Activated T-helper 1 cell treated with anti-CD3 and anti-CD28 coated beads, Interleukin-12 subunit alpha, Interleukin-12 subunit beta, Interleukin-2, Interleukin-4 antibody, amounts not matched to agents 30 ng/mL and 10 ng/mL and 1 ng/mL, durations not matched to agents 14 hours and 24 hours and 36 hours (primary cell): ENCODE measurements around the gene TCF23. TPM values are rescaled to one million over a fixed set of nuclear protein-coding genes. Genes with fewer than 3 reads are reported as not detected.
"Not testable (repeated sequence)": the region's sequence is repeated elsewhere in the genome, so short reads cannot be mapped to it uniquely, and the experiment has no call there.

Experiments used
- DNase-seq: peaks from one replicate; pipeline ENCODE4 v3.0.0; 2021; ENCODE audit warnings: low spot score
- H3K27ac Mint-ChIP-seq: one replicate; pipeline ENCODE4 v1.8.0; 2021; ENCODE audit warnings: mild to moderate bottlenecking, mixed read lengths
- H3K27me3 Mint-ChIP-seq: one replicate; pipeline ENCODE4 v1.8.0; 2022; ENCODE audit warnings: mild to moderate bottlenecking, moderate library complexity, mixed read lengths; ENCODE audit not compliant: insufficient read depth
- H3K36me3 Mint-ChIP-seq: one replicate; pipeline ENCODE4 v1.8.0; 2021; ENCODE audit warnings: low read depth, mixed read lengths
- H3K4me1 Mint-ChIP-seq: one replicate; pipeline ENCODE4 v1.8.0; 2021; ENCODE audit warnings: low read depth, mixed read lengths
- H3K4me3 Mint-ChIP-seq: one replicate; pipeline ENCODE4 v1.8.0; 2021; ENCODE audit warnings: mild to moderate bottlenecking, moderate library complexity, mixed read lengths
- H3K9me3 Mint-ChIP-seq: one replicate; pipeline ENCODE4 v1.8.0; 2021; ENCODE audit warnings: mixed read lengths
- intact Hi-C: fragments of 100-400 bp; cut with micrococcal nuclease; formaldehyde crosslinking; loops from one replicate; pipeline ENCODE4 v1.15.1; 2024
- total RNA-seq: library from RNA; stranded (reverse); gene quantifications from 2 replicates; pipeline ENCODE4 v1.2.3, GENCODE V29; 2022

Gene TCF23
- total RNA-seq, 1 donor from 2014 or later = not detected

- Mint-ChIP-seq H3K4me3 (no peak overlapping the region), H3K4me1 (no peaks in the 10 kb centered on the region), H3K36me3 (no peaks in the 10 kb centered on the region), H3K9me3 (no peaks in the 10 kb centered on the region), H3K27ac (no peak overlapping the region), H3K27me3 (peaks cover 32% of the 10 kb centered on the region)
- no peak for DNase-seq
- intact Hi-C loops = loop anchor here (2.0 kb wide), 1 partner anchor 45 kb away; the partner anchor contains the start of gene CAD
Measured at GRCh38 chr2:27171351-27171848, 22.6 kb downstream of the TCF23 start.

GRCh38 chr2:27174638-27175037, 25.8 kb downstream of the TCF23 start:
- Mint-ChIP-seq H3K27me3 (peaks cover 35% of the 10 kb centered on the region), H3K4me1 (peaks cover 4% of the 10 kb centered on the region), H3K4me3 (no peak overlapping the region), H3K36me3 (no peaks in the 10 kb centered on the region), H3K27ac (no peak overlapping the region), H3K9me3 (no peaks in the 10 kb centered on the region)
- intact Hi-C loops = no loop called here
- DNase-seq = no peak

- intact Hi-C loops = no loop called here
- no peak for DNase-seq
- H3K27ac Mint-ChIP-seq = no peak overlapping the region
- peaks cover 4% of the 10 kb centered on the region for H3K4me1 Mint-ChIP-seq
- H3K9me3 Mint-ChIP-seq = no peaks in the 10 kb centered on the region
- H3K36me3 Mint-ChIP-seq = no peaks in the 10 kb centered on the region
- H3K27me3 Mint-ChIP-seq = peaks cover 31% of the 10 kb centered on the region
- no peak overlapping the region for H3K4me3 Mint-ChIP-seq
Measured at GRCh38 chr2:27175330-27175729, 26.5 kb downstream of the TCF23 start.

- H3K27ac Mint-ChIP-seq, DNase-seq, H3K4me3 Mint-ChIP-seq, H3K36me3 Mint-ChIP-seq, H3K9me3 Mint-ChIP-seq, intact Hi-C loops, H3K4me1 Mint-ChIP-seq: not testable (repeated sequence)
- peaks cover 26% of the 10 kb centered on the region for H3K27me3 Mint-ChIP-seq
Measured at GRCh38 chr2:27175781-27176180, 27.0 kb downstream of the TCF23 start.

- intact Hi-C loops = no loop called here
- Mint-ChIP-seq H3K4me3 (no peak overlapping the region), H3K4me1 (peaks cover 4% of the 10 kb centered on the region), H3K36me3 (no peaks in the 10 kb centered on the region), H3K27me3 (peaks cover 33% of the 10 kb centered on the region), H3K27ac (no peak overlapping the region), H3K9me3 (no peaks in the 10 kb centered on the region)
- no peak for DNase-seq
Measured at GRCh38 chr2:27177441-27178351, 28.9 kb downstream of the TCF23 start.

GRCh38 chr2:27178469-27178868, 29.7 kb downstream of the TCF23 start:
- intact Hi-C loops = no loop called here
- H3K4me3 Mint-ChIP-seq = no peak overlapping the region
- no peak for DNase-seq
- no peaks in the 10 kb centered on the region for H3K9me3 Mint-ChIP-seq
- peaks cover 34% of the 10 kb centered on the region for H3K27me3 Mint-ChIP-seq
- no peaks in the 10 kb centered on the region for H3K36me3 Mint-ChIP-seq
- no peak overlapping the region for H3K27ac Mint-ChIP-seq
- H3K4me1 Mint-ChIP-seq = peaks cover 4% of the 10 kb centered on the region

- no peak overlapping the region for H3K4me3 Mint-ChIP-seq
- H3K27ac Mint-ChIP-seq = no peak overlapping the region
- peaks cover 4% of the 10 kb centered on the region for H3K4me1 Mint-ChIP-seq
- H3K27me3 Mint-ChIP-seq = peaks cover 36% of the 10 kb centered on the region
- no peaks in the 10 kb centered on the region for H3K36me3 Mint-ChIP-seq
- no peak for DNase-seq
- no peaks in the 10 kb centered on the region for H3K9me3 Mint-ChIP-seq
- intact Hi-C loops = no loop called here
Measured at GRCh38 chr2:27179344-27180000, 30.7 kb downstream of the TCF23 start.

- Mint-ChIP-seq H3K9me3 (no peaks in the 10 kb centered on the region), H3K27ac (no peak overlapping the region), H3K4me1 (peaks cover 4% of the 10 kb centered on the region), H3K4me3 (no peak overlapping the region), H3K36me3 (no peaks in the 10 kb centered on the region), H3K27me3 (peaks cover 32% of the 10 kb centered on the region)
- DNase-seq = no peak
- intact Hi-C loops = no loop called here
Measured at GRCh38 chr2:27182346-27182745, 33.5 kb downstream of the TCF23 start.

- peaks cover 27% of the 10 kb centered on the region for H3K27me3 Mint-ChIP-seq
- no peaks in the 10 kb centered on the region for H3K36me3 Mint-ChIP-seq
- intact Hi-C loops = no loop called here
- DNase-seq = no peak
- H3K4me3 Mint-ChIP-seq = no peak overlapping the region
- no peaks in the 10 kb centered on the region for H3K9me3 Mint-ChIP-seq
- no peak overlapping the region for H3K27ac Mint-ChIP-seq
- peaks cover 3% of the 10 kb centered on the region for H3K4me1 Mint-ChIP-seq
Measured at GRCh38 chr2:27184115-27184514, 35.3 kb downstream of the TCF23 start.

- no peaks in the 10 kb centered on the region for H3K4me1 Mint-ChIP-seq
- peaks cover 21% of the 10 kb centered on the region for H3K27me3 Mint-ChIP-seq
- no peak overlapping the region for H3K27ac Mint-ChIP-seq
- no peaks in the 10 kb centered on the region for H3K36me3 Mint-ChIP-seq
- no peak overlapping the region for H3K4me3 Mint-ChIP-seq
- no peaks in the 10 kb centered on the region for H3K9me3 Mint-ChIP-seq
- intact Hi-C loops = no loop called here
- DNase-seq = no peak
Measured at GRCh38 chr2:27185331-27186026, 36.7 kb downstream of the TCF23 start.

- DNase-seq = no peak
- Mint-ChIP-seq H3K9me3 (no peaks in the 10 kb centered on the region), H3K4me1 (no peaks in the 10 kb centered on the region), H3K4me3 (no peak overlapping the region), H3K36me3 (no peaks in the 10 kb centered on the region), H3K27ac (no peak overlapping the region), H3K27me3 (peaks cover 14% of the 10 kb centered on the region)
- intact Hi-C loops = no loop called here
Measured at GRCh38 chr2:27186613-27187345, 38.0 kb downstream of the TCF23 start.

- intact Hi-C loops = no loop called here
- Mint-ChIP-seq H3K4me3 (no peak overlapping the region), H3K27ac (no peak overlapping the region), H3K9me3 (no peaks in the 10 kb centered on the region), H3K27me3 (peaks cover 5% of the 10 kb centered on the region), H3K4me1 (no peaks in the 10 kb centered on the region), H3K36me3 (no peaks in the 10 kb centered on the region)
- DNase-seq = no peak
Measured at GRCh38 chr2:27189989-27190388, 41.2 kb downstream of the TCF23 start.
